GM21447 (cell line): ENCODE results near the gene FGF14.

Experiments used
- ATAC-seq: cut with Tn5 transposase; IDR thresholded peaks from one replicate; pipeline ENCODE4 v1.9.1; 2021; ENCODE audit not compliant: unreplicated experiment

FGF14 gene

DNA sequence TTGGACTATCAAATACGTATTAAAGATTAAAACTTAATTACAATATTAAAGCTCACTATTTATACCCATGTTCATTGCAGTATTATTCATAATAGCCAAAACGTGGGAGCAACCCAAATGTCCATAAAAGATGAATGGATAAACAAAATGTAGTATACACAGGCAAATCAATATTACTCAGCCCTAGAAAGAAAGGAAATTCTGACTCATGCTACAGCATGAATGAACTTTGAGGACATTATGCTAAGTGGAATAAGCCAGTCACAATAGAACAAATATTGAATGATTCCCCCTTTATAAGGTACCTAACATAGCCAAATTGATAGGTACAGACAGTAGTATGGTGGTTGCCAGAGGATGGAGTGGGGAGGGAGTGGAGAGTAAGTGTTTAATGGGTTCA, 457.3 kb downstream of the FGF14 start:
- no peak for ATAC-seq

DNA sequence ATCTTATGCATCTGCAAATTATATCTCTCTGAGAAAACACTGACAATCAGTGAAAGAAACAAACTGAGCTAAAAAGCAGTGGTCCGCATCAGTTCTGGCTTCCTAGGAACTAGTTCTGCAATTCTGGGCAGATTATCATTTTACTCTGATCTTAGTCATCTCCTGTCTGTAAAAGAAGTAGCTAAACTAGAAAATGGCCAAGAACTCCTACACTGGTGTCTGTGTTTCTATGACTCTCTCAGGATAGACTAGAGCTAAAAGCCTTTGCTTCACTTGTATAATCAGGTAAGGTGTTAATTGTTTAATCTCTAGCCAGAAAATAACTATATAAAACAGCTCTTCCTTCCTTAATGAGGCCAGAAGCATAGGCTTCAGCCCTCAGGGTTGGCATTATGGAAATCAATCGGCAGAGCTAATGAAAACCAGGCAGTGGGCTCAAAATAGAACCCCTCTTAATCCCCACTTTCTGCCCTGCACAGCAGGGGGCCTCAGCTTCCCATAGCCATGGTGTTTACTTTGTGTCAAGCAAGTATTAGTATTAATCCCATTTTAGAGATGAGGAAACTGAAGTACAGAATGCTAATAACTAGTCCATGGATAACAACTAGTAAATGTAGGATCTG, 459.2 kb downstream of the FGF14 start:
- ATAC-seq: no peak

DNA sequence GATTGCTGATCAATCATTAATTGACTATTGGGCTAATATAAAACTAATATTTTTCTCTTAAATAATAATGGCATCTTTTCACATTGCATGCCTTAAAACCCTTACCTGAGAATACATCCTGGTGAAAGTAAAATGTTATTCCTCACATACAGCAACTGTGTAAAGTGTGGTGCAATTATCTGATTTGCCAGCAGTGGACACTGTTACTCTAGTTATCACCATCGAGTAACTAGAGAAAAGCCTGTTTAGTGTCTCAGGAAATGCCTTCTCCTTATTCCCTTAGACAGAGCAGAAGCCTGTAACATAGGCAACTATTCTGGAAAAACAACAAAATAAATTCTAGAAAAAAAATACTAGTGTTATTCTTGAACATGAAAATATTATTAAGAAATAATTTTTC, 459.8 kb downstream of the FGF14 start:
- peak; percentile 52 for ATAC-seq

DNA sequence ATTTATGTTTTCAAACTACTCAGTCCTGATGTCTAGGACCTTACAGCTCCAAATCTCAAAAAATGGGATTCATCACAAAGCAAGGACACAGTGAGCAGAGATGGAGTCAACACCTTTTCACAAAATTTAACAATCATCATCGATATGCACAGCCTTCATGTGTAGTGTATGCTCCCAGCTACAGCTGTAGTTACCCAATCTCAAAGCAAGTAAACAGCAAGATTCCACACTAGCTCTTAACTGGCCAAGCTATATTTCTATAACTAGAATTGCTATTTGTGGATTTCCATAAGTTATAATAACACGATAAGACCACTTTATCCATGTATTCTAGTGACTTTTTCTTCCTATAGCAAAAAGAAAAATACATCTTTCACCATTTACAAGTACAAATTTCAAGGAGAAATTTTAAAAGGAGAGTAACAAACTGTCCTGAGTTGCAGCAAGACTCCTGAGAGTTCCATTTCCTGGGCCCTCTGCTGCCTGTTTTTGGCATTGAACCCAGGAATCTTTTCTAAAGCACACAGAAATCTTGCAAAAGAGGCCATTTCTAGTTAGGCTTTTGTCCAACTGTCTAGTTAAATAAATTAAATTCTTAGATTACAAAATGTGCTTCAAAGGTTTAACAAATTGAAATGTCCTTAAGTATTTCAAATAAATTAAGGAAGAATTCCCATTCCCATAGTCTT, 460.6 kb downstream of the FGF14 start:
- ATAC-seq: no peak

DNA sequence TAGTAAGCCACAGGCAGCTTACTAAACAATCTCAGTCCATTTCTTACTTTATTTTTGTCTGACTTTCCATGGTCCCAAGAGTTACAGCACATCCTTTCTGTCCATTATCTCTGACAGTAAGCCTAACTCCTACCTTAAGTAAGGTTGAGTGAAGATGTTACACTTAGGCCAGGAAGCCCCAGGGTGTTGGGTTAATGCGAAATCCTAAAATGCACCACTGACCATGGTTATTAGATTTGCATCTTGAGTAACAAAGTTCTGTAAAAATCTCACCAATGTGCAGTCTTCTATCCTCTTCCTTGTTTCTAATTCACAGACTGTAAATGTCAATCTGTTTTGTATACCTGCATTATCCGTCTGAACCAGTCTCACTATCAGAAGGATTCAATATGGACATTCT, 462.5 kb downstream of the FGF14 start:
- no peak for ATAC-seq

DNA sequence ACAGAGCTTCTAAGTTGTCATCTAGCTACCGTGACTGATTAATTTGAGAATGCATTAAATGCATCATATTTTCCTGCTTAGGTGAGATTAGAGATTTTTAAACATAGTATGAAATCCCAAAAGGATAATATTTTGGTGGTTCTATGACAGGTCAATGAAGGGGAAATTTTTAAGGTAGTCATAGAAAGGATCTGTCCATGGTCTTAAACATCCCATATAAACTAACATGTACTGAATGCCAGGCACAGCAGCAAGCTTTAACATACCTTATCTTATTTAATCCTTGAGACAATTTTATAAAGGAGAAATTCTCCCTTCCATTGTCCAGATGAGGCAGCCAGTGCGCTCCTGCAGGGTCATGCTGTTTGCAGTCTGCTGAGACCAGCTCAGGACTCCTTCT, 466.0 kb downstream of the FGF14 start:
- no peak for ATAC-seq

DNA sequence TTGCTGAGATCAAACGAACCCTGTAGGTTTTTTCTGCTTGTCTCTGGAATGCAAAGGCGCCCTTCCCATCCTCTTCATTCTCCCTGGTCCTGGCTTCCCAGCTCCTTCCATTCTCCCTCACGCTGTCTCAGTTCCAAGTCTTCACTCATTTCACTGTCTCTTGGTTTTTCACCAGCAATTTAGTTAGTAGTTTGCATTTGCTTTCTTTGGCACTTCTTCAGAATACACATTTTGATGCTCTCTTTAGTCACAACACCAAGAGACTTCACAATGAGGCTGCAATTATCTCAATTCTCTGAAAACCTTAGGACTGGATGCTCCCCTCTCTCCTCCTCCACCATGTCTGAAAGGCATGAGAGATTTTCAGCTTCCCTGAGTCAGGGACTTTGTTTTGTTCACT, 470.7 kb downstream of the FGF14 start:
- ATAC-seq: no peak

DNA sequence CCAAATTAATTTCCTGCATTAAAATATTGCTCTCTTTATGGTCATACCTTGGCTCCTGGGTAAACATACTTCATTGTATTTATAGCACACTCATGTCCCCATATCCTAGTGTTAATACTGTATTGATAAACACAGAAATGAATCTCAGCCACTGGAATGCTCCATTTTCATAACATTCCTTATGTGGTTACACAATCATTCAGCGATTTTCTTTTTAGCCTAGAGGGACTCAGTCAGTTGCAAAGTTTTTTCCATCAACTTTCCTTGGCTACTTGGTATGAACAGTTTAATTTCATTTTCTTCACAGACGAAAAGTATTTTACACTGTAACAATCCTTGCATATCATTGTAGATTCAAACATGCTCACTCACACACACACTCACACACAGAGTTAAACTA, 471.5 kb downstream of the FGF14 start:
- ATAC-seq: no peak

DNA sequence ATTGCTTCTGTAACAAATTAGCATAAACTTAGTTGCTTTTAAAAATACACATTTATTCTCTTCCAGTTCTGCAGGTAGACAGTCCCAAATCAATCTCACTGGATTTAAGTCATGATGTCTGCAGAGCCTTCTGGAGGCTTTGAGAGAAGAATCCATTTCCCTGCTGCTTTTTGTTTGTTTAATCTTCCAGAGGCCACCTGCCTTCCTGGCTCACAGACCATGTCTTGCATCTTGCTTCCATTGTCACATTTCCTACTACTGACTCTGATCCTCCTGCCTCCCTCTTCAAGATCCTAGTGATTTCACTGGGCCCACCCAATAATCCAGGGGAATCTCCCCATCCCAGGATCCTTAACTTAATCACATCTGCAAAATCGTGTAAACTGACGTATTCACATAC, 476.1 kb downstream of the FGF14 start:
- ATAC-seq: no peak

DNA sequence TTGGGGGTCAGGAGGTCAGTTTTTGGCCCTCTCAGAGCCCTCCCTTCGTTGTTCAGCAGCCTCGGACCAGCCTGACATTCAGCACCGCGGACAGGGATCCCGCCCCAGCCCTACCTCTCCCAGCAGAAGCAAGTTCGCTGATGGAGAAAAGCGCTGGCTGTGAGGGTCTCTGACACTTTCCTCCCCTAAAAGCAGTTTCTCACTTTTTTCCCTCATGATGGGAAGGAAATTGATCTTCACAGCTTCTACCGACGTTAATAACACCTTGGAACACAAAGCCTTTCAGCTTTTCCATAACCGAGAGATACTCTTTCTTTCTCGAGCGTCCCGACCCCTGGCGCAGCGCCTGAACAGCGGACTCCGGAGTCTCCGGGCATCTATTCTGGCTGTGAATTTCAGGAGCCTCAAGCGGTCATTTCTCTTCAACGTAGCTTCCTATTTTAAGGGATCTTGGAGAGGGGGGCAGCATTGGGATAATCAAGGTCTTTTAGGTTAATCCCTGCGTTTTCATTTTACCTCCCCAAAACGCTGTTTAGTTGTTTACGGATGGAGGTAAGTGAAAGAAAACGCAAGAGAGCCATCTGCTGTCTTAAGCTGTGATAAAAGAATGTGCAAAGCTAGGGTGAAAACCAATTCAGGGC, 482.2 kb downstream of the FGF14 start:
- ATAC-seq: no peak

DNA sequence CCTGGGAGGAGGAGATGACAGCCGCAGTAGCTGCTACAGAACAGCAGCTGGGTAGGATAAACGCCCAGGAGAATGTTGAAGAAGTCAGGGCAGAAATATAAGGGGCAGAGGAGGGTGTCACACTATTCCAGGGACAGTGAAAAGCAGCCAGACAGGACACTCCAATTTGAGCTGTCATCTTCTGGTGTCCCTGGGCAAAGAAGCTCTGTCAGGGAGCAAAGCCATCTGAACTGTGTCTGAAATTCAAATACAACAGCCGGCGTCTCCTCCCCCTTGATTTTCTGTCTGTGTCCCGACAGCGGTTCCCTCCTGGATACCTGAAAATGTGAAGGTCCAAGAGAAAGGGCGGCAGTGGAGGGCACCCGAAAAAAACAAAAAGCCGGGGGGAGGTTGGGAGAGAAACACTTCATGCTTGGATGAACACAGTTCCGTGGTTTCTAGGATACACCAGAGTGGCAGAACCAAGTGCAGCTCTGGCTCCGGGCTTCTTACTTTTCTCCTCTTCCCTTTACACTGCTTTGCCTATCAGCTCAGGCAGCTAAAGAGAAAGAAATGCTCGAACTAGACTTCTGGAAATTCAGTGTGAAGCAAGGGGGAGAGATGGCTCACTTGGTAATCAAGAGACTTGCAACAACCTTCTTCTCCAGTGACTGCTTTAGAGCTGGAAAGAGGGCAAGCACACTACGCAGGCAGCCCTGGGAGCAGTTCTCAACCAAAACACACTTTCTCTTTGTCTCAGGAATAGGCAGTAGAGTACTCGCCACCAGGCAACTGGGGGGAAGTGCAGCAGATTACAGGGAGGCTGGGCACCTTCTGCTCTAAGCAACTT, 483.8 kb downstream of the FGF14 start:
- no peak for ATAC-seq

DNA sequence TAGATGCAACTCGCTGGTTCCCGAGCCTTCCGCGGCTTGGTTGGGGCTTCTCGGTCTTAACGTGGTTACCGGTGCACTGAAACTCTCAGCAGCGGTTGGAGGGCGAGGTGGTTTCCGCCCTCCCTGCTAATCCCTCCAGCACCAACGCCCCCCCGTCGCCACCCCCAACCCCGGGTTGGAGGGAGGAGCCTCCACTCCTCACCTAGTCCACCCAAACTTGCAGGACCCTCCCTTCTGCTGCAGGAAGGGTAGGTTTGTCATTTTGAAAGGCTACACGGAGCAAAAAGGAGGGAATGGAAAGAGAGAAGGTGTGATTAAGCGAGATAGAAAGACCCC, 484.4 kb downstream of the FGF14 start:
- ATAC-seq: no peak

DNA sequence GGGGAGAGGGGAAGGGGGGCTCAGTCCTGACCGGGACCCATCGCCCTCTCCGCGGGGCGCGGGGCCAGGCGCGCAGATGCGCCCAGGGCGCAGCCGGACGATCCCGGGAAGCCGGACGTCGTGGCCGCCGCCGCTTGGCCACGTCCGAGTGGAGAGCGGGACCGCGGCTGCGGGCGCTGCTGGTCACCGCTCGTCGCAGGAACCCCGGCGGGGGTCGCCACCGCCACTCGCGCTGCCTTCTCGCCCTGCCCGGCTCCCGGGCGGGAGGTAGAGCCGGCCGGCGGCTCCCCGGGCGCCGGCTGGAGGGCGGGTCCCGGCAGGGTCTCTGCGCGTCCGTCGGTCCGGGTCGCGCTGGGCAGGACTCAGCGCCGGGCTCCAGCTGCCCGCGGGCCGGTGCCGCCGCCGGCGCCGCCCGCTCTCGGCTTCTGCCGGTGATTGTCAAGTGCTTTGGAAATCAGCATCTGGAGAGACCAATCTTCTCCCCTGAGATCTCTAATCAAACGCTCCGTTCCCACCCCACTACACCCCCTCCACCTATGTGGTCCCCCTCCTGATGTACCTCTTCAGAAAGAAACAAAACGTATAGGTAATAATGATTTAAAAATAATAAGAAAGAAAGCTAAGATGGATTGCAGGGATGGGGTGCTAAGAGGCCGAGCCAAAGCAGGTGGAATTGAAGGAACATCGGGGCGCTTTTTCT, 484.9 kb downstream of the FGF14 start:
- ATAC-seq: no peak

DNA sequence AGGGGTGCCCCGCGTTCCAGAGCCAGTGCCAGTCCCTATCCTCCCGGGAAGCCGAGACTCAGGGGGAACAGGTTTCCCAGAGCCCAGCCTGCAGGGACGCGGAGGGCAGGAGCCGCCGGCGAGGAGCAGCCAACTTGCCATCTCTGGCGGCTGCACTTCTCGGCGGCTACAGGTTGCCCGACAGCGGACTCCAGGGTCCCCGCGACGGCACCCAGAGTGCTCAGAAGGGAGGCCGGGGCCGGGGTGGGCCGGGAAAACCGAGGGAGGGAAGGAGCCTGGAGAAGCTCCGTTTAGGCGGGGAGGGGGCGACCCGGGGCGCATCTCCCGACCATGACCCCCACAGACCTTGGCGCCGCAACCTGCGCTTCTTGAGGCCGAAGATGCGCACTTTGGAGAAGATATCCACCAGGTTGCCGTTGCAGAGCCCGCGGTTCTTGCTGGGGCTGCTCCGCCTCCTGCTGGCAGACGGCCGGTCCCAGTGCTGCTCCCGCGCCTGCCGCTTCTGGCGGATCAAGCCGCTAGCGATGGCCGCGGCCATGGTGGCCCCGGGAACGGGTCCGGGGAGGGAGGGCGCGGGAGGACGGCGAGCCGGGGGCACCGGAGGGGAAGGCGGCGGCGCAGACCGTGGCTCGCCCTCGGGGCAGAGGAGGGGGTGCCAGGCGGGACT, 485.6 kb downstream of the FGF14 start:
- no peak for ATAC-seq

DNA sequence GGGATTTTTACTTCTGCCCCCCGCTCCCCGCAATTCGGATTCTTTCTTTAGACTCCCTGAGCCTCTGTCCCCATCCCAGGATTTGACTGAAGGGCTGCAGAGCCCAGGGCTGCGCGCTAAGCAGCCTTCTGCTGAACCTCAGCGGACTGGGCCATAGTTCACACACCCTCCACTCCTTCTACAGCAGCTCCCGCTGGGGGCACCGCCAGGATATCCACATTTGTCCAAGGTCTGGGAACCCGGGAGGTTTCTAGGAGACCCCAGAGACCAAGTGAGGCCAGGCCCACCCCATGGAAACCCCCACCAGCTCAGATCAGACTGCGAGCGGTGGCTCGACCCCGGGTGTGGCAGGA, 486.1 kb downstream of the FGF14 start:
- ATAC-seq: no peak

DNA sequence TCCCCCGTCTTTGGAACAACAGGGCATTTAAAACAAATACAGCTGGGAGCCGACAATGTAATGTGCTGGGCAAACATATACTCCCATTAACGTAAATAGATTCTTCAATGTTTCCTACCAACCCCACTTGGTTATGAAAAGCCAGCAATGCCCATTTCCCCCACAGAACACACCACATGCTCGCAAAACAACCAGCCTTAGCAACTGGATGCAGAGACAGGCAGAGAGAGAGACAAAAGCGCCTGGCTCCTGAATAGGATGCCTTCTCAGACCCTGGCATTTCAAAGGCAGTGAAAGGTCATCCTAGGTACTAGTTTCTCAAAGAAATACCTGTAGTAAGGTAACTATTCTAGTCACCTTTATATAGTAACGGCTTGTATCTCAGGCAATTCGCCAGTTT, 486.5 kb downstream of the FGF14 start:
- ATAC-seq: no peak

DNA sequence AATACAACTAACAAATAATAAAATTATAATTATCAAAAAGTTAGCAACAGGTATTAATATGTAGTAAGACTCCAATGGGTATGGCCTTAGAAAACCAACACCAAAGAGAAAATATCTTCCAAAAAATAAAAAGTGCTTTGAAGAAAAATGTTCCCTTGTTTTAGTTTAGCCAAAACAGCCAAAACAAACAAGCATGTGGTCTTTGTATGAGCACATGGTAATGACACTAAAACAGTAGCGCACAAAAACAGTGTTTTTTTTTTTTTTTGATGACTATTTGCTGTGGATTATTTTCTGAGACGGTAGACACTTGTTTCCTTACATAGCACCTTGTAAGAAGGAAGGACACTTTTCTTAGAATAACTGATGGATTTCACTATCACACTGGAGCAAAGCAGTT, 490.1 kb downstream of the FGF14 start:
- no peak for ATAC-seq

DNA sequence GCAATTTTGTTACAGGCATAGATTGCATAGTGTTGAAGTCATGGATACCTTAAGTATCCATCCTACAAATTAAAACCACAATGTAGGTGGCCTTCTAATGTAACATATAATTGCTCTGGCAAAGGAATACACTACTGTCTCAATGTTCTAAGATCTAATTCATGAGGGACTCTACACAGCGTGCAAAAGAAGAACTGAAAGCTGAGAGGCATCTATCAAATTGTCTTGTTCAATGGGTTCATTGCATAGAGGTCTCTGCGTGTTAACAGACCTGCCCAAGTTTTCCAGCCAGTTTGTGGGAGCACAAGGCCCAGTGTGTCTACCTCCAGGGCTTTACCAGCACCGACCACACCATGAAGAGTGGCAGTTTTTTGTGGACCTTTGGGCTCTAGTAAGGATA, 498.0 kb downstream of the FGF14 start:
- ATAC-seq: no peak

DNA sequence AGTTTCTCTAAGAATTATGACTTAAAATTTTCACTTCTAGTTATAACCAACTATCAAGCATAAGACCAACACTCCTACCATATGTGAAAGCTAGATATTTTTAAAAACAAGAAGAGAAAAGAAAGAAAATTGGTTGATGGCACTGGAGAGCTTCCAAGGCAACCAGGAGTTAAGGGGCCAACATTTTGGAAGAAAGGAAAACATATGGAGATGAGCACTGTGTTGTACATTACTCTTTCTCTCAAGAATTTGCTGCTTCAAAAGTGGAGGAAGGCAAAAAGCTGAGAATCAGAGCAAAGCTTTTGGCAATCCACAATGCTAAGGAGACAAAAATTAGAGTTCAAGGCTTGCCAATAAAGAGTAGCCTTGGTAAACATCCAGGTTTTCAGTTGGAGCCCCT, 503.2 kb downstream of the FGF14 start:
- ATAC-seq: no peak

DNA sequence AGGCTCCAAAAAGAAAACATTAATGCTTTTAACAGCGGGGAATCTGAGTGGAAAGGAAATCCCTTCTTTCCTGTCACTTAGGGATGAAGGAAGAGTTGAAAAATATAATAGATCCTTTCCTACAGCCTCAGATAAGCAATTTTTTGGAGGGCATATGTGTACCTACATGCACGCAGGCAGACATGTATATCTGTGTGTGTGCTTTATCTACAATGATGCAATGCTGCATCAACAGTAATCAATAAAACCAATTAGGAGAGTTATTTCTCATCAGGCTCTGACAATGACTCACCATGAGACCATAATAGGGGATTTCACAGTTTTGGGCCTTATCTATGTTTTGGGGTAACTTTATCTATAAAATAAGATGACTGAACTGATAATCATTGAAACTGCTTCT, 505.3 kb downstream of the FGF14 start:
- no peak for ATAC-seq

DNA sequence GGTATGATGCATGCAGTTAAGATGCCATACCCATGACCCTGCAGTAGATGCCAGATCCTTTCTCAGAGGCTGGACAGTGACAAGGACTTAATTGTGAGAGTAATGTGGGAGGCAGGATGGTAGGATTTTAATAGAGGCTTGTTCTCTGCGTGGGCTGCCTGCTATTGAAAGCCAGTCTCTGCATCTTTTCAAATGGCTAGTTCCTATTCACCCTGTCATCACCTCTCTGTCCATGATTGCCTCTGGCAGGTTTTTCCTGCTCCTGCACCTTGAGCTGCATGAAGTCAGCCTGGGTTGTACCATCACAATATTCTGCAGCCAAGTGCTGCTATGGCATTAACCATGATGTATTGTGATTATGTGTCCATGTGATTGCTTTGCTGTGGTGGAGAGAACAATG, 508.8 kb downstream of the FGF14 start:
- no peak for ATAC-seq
